Central memory CD8-positive, alpha-beta T cell (primary cell): ENCODE results near the gene YKT6.

Source experiments
- ATAC-seq: fragments of 150-1000 bp; cut with Tn5 transposase; replicated peaks from 2 replicates; pipeline ENCODE4 v1.10.0; 2022; ENCODE audit warnings: mild to moderate bottlenecking, moderate FRiP score, moderate number of reproducible peaks; ENCODE audit not compliant: poor library complexity, severe bottlenecking; ENCODE audit errors: extremely low read depth
- DNase-seq, 2 donors: peaks; one replicate each; pipeline ENCODE4 v3.0.0; 2021; ENCODE audit warnings: low spot score in 2 of 2
- H3K27ac Mint-ChIP-seq: one replicate; pipeline ENCODE4 v1.8.0; 2022; ENCODE audit warnings: low read depth, mild to moderate bottlenecking, moderate library complexity, mixed read lengths
- H3K27me3 Mint-ChIP-seq: one replicate; pipeline ENCODE4 v1.8.0; 2022; ENCODE audit warnings: mixed read lengths
- H3K36me3 Mint-ChIP-seq: one replicate; pipeline ENCODE4 v1.8.0; 2022; ENCODE audit warnings: mild to moderate bottlenecking, moderate library complexity, mixed read lengths; ENCODE audit not compliant: insufficient read depth
- H3K4me1 Mint-ChIP-seq: one replicate; pipeline ENCODE4 v1.8.0; 2022; ENCODE audit warnings: mixed read lengths
- H3K4me3 Mint-ChIP-seq: one replicate; pipeline ENCODE4 v1.8.0; 2022; ENCODE audit warnings: mild to moderate bottlenecking, moderate library complexity, mixed read lengths
- H3K9me3 Mint-ChIP-seq: one replicate; pipeline ENCODE4 v1.8.0; 2022; ENCODE audit warnings: mixed read lengths

The YKT6 gene

DNA sequence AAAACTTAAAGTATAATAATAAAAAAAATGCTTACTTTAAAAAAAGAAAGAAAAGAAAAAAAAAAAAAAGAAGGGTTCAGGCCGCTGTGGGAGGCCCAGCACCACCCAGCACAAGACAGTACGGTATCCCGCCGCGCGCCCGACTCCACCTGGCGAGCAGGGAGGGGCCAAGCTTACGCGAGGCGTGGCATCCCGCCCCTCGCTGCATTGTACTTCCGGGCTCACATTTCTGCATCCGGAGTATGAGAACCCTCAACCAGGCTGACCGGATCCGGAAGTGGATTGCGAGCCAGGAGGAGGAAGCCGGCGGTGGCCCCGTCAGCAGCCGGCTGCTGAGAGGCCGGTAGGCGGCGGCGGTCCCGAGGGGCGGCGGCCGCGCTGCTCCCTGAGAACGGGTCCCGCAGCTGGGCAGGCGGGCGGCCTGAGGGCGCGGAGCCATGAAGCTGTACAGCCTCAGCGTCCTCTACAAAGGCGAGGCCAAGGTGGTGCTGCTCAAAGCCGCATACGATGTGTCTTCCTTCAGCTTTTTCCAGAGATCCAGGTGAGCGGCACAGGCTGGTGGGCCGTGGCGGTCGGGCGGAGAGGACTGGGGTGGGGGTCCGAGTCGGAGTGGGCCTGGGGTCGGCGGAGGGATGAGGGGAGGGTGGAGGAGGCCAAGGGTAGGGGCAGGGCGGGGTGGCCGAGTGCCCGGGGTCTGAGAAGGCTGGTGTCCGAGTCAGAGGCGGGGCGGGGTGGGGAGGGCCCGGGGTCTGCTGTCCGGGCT, at the start of gene YKT6:
TSS of gene YKT6 (plus strand) at position 280 of the 763 bp plus-strand sequence. CDS start at position 438, 158 bp downstream.
- Mint-ChIP-seq H3K27me3 (peaks cover 12% of the 10 kb centered on the region), H3K4me1 (peaks cover 36% of the 10 kb centered on the region), H3K36me3 (peaks cover 12% of the 10 kb centered on the region), H3K4me3 (peak within 1 kb of the TSS; percentile 80), H3K9me3 (no peaks in the 10 kb centered on the region), H3K27ac (no peak within 1 kb of the TSS)
- DNase-seq = peak; percentile 83 to 86
- ATAC-seq = peak; percentile 99

DNA sequence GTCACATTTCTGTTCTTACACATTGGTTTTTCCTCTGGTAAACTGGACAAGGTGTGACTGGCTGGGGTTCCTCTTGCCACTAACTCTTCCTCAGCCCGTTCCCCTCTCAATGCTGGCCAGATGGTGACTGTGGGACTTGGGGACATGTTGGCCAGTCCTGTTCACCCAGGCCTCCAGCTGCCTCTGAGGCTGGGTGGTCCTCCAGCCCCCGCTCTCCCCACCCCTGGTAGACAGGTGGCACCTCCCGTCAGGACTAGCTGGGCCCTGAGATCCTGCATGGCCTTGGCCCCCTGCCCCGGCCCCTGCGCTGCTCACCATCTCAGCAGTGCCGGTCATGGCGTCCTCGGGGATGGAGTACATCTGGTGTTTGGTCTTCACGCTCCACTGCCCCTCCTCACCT, 48.8 kb upstream of the YKT6 start:
- Mint-ChIP-seq H3K4me3 (no peak overlapping the region), H3K4me1 (no peaks in the 10 kb centered on the region), H3K36me3 (no peaks in the 10 kb centered on the region), H3K27ac (no peak overlapping the region), H3K9me3 (no peaks in the 10 kb centered on the region), H3K27me3 (no peaks in the 10 kb centered on the region)
- no peak for DNase-seq
- ATAC-seq = no peak

DNA sequence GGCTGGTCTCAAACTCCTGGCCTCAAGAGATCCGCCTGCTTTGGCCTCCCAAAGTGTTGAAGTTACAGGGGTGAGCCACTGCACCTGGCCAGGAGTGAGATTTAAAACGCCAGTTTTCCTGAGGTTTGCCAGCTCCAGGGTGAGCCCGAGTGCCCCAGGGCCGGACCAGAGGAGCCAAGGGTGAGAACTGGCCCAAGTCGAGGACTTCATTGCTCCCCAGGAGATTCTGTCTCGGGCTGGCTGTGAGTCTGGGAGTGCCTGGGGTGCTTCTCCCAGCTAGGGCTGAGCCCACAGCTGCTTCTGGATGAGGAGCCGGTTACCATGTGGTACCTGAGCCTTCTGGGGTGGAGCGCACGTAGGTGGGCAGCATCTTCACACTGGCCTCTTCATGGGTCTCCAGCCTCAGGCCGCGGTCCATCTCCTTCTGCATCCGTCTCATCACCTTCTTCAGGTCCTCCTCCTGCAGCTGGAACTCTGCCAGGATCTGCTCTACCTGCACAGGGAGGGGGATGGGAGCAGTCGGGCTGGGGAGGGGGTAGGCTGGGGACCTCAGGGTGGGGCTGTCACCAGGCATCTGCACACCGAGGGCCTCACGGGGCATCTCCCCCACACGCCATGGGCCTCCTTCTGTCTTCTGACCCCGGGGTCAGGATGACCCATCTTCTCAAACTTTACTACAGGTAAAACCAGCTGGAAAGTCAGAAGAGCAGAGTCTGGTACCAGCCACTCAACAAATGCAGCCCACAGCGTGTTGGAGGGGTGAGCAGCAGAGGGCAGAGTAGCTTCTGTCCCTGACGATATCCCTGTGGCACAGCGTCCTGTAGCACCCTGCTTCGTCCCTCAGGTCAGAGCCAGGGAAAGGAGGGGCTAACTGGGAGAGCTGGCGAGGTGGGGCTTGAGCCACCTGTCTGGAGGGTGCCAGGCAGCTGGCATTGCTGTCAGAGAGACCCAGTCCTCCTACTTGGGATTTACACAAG, 47.5 kb upstream of the YKT6 start:
- DNase-seq (no peak), ATAC-seq (no peak)
- Mint-ChIP-seq H3K27me3 (no peaks in the 10 kb centered on the region), H3K4me3 (no peak overlapping the region), H3K9me3 (no peaks in the 10 kb centered on the region), H3K36me3 (no peaks in the 10 kb centered on the region), H3K27ac (no peak overlapping the region), H3K4me1 (no peaks in the 10 kb centered on the region)

DNA sequence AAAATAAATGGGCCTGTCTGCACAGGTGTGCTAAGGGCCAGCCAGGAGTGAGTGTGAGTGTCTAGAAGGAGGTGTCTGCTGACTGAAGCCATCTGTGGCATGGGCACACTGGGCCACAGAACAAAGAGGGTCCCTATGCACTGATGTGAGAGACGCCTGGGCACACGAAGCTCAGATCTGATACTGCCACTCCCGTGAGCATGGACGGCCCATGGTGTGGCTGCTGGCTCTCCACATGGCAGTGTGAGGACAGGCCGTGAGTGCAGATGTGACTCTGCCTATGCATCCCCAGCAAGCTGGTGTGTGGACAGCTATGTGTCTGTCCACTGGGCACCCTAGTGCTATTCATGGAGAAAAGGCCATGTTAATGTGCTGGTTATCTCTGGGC, 46.8 kb upstream of the YKT6 start:
- ATAC-seq (no peak), DNase-seq (no peak)
- no peak overlapping the region for H3K4me3 Mint-ChIP-seq
- H3K36me3 Mint-ChIP-seq = no peaks in the 10 kb centered on the region
- H3K9me3 Mint-ChIP-seq = no peaks in the 10 kb centered on the region
- no peaks in the 10 kb centered on the region for H3K4me1 Mint-ChIP-seq
- H3K27me3 Mint-ChIP-seq = no peaks in the 10 kb centered on the region
- H3K27ac Mint-ChIP-seq = no peak overlapping the region

DNA sequence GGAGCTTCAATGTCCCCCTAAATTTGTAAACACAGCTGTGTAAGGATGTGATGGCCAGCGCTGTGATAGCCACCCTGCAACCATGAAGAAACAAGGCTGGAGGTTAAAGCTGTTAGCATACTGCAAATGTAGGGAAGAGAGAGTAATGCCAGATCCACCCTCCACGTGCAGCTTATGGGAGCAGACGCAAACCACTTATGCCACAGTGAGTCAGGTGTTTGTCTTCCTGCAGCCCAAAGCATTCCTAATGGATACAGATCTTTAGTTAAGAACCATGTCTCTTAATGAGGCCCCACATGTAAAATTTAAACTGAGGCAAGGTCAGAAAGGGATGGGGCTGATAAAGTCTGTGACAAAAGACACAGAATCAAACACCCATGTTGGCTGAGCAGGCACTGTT, 46.1 kb upstream of the YKT6 start:
- H3K27me3 Mint-ChIP-seq = no peaks in the 10 kb centered on the region
- DNase-seq (no peak), ATAC-seq (no peak)
- H3K4me3 Mint-ChIP-seq = no peak overlapping the region
- H3K27ac Mint-ChIP-seq = no peak overlapping the region
- no peaks in the 10 kb centered on the region for H3K4me1 Mint-ChIP-seq
- H3K36me3 Mint-ChIP-seq = no peaks in the 10 kb centered on the region
- no peaks in the 10 kb centered on the region for H3K9me3 Mint-ChIP-seq

DNA sequence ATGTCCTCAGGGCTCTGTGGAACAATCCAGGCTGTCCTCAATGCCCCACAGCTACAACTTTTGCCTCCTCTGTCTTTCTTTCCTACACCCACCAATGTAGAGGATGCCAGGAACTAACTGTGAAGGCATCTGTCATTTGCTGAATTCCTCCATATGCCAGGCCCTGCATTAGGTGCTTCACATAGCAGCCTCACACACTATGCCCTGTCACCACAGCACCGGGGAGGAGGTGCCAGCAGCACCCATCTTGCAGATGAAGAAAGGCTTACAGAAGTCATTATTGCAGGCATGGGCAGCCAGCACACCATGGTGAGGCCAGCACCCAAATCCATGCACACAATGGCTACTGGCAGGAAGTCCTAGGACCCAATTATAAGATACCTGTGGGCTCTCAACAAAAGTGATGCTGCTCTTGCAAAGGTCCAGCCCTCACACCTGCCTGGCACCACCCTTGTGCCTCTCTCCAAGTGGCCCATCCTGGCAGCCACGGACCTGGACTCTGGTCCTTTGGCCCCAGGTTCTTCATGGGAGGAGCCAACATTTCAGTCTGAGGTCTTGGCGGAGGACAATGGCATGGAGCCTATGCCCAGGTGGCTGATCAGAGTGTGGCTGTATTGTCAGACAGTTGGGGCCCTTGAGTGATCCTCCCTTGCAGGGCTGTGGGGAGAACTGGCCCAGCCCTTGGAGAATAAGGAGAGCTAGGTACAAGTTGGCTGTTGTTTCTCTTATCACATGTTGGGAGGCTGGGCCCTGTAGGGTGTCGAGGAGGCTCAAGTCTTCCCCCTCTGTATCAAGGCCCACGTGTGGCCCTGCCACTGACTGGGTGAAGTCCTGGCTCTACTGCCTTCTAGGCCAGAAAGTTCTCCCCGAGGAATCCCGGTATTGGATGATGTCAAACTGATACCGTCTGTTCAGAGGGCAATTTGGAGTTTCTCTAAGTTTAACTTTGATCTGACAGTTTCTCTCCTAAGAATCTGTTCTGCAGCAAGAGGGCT, 45.3 kb upstream of the YKT6 start:
- Mint-ChIP-seq H3K9me3 (no peaks in the 10 kb centered on the region), H3K4me1 (no peaks in the 10 kb centered on the region), H3K27ac (no peak overlapping the region), H3K36me3 (no peaks in the 10 kb centered on the region), H3K4me3 (no peak overlapping the region), H3K27me3 (no peaks in the 10 kb centered on the region)
- DNase-seq = no peak
- no peak for ATAC-seq

DNA sequence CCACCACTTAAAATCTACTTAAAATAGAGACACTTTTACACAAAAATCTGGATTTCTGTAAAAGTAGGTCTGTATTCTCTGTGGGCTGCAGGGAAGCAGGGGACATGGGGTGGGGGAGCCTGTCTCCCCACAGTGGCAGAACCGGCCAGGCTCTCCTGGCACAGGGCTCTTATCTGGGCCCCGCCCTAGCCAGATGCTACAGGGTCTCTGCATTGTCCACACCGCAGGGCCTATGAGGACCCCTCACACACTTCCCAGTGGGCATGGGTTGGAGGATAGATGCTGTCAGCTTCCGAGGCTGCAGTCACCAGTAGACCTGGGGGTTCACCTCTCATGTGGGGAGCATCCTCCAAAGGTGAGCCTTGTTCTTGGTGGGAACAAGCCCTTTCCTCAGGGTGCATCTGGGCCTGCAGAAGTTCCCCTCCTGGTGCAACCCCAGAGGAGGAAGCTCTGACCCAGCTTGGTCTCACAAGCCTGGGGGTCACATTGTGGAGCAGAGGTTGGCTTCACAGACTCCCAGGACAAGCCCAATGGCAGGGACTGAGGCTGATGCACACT, 44.2 kb upstream of the YKT6 start:
- no peak for ATAC-seq

DNA sequence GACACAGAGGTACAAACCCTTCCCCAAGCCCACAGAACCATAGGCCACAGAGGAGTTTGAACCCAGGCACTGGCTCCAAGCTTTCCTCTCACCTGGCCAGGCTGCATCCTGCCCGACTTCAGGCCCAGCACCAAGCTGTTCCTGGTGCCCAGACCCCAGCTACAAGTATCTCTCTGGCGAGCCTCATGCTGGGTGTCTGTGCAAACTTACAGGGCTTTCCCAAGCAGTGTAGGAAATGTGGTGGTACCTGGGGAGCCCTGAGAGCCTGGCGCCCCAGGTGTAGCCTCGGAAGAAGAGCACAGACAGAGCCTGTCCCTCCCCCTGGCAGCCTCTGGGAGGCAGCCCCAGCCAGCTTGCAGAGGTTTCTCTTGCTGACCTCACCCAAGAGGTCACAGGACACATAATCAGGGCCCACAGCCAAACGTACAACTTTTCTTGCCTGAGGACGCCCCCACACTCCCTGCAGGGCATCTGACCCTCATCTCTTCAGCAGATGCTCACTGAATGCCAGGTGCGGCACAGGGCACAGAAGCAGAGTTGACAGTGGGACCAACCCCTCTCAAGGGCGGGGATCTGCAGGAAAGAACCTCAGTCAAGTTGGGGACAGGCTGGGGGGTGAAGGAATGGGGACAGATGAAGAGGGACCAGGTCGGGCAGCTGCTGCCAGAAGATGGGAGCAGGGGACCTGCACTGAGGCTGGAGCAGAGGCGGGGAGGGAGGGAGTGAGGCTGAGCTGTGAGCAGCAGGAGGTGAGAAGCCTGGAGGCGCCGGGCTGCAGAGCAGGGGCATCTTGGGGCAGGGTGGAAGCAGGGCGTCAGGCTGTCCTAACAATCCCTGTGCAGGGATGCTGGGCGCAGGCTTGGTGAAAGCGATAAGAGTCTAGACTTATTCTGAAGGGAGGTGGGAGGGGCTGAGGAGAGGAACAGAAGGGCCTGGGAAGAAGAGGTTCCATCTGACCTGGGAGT, 43.4 kb upstream of the YKT6 start:
- H3K4me3 Mint-ChIP-seq = no peak overlapping the region
- H3K27ac Mint-ChIP-seq = no peak overlapping the region
- DNase-seq = no peak
- peaks cover 7% of the 10 kb centered on the region for H3K27me3 Mint-ChIP-seq
- H3K9me3 Mint-ChIP-seq = no peaks in the 10 kb centered on the region
- H3K36me3 Mint-ChIP-seq = no peaks in the 10 kb centered on the region
- no peaks in the 10 kb centered on the region for H3K4me1 Mint-ChIP-seq
- ATAC-seq = no peak

More for the DNA sequence above, 44.2 kb upstream of the YKT6 start:
- Mint-ChIP-seq H3K27ac (no peak overlapping the region), H3K4me1 (no peaks in the 10 kb centered on the region), H3K4me3 (no peak overlapping the region), H3K9me3 (no peaks in the 10 kb centered on the region), H3K36me3 (no peaks in the 10 kb centered on the region), H3K27me3 (no peaks in the 10 kb centered on the region)
- DNase-seq = no peak

DNA sequence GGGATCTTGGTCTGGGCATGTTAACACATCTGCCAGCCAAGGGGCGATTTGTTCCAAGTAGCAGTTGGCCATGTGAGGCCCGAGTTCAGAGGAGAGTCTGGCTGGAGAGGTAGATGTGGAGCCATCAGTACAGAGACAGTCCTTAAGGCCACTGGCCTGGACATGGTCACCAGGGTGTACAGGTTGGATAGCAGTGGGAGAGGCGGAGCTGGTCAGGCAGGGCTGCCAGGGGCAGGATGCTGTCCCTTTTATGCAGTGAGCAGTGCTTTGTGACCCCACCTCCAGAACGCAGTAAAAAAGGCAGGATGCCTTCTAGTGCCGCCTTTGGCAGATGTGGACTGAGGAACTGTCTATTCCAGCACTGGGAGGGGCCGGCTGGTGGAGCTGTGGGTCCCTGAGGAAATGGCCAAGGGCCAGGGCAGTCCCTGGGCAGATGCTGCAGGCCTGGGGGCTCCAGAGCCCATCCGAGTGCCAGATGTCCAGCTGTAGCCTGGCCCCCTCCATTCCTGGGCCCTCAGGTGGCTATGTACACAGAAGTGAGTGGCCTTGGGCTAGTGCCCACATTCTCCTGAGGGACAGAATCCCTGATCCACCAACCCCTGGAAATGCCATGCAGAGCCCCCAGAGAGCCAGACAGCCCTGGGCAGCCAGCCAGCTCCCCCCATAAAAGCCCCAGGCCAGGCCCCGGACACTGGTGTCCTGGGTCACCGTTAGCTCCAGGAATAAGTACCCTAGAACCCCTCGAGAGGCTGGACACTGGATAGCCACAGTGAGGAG, 42.5 kb upstream of the YKT6 start:
- Mint-ChIP-seq H3K27ac (no peak overlapping the region), H3K4me1 (no peaks in the 10 kb centered on the region), H3K36me3 (no peaks in the 10 kb centered on the region), H3K27me3 (peaks cover 14% of the 10 kb centered on the region), H3K4me3 (no peak overlapping the region), H3K9me3 (no peaks in the 10 kb centered on the region)
- no peak for ATAC-seq
- no peak for DNase-seq

DNA sequence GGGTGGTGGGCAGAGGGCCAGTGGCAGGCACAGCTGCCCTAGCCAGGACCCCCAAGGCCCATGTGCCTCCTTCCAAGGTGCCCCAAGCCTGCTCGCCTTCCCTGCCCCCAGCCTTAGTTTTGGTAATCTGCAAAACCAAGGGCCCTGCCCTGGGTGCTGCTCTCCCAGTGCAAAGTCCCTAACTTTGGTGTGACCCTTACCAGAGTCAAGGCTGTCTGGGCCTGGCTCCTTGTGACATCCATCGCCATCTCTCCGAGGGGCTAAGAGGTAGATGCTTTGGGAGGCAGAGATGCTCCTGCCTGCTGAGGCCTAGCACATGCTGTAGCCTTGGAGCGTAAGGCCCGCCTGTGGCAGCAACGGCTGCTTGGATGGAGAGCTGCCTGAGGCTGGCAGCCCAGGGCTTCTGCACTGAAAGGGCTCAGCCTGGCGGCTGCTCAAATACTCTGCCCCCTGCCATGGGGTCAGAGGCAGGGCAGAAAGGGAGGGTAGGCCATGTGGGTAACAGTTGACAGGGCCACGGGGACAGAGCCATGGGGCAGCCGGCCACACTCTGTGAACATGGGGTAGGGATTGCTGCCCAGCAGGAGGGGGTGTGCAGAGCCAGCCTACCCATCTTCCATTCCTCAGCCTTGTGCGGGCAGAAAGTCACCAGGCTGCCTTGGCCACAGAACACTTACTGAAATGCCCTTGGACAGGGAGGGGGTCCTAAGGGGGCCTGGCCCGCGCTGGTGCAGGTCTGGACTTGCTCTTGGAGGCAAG, 41.7 kb upstream of the YKT6 start:
- H3K4me3 Mint-ChIP-seq = no peak overlapping the region
- H3K27ac Mint-ChIP-seq = no peak overlapping the region
- no peaks in the 10 kb centered on the region for H3K36me3 Mint-ChIP-seq
- ATAC-seq (no peak), DNase-seq (no peak)
- no peaks in the 10 kb centered on the region for H3K4me1 Mint-ChIP-seq
- H3K9me3 Mint-ChIP-seq = no peaks in the 10 kb centered on the region
- H3K27me3 Mint-ChIP-seq = peaks cover 14% of the 10 kb centered on the region
